T-helper 2 cell treated with Interferon-gamma antibody and Interleukin-4, amounts not matched to agents 100 ng/mL and 5 ng/mL, for 36 hours (primary cell): ENCODE results near the gene SPECC1L. TPM values are rescaled to one million over a fixed set of nuclear protein-coding genes. Genes with fewer than 3 reads are reported as not detected.

Experiments
- intact Hi-C: fragments of 100-400 bp; cut with micrococcal nuclease; formaldehyde crosslinking; loops from one replicate; pipeline ENCODE4 v1.15.1; 2023
- total RNA-seq: library from RNA; stranded (reverse); gene quantifications from 2 replicates; pipeline ENCODE4 v1.2.3, GENCODE V29; 2022

Gene SPECC1L
- total RNA-seq, 1 donor from 2014 or later, result 40.4 TPM

- intact Hi-C loops, result no loop called here
Measured at GRCh38 chr22:24398409-24398808, 127.8 kb downstream of the SPECC1L start.

- intact Hi-C loops, result no loop called here
Measured at GRCh38 chr22:24400034-24400725, 129.5 kb downstream of the SPECC1L start.

GRCh38 chr22:24400726-24401596 lies 130.3 kb downstream of the SPECC1L start:
- intact Hi-C loops, result no loop called here

GRCh38 chr22:24401931-24402367 lies 131.3 kb downstream of the SPECC1L start:
- intact Hi-C loops, result no loop called here

GRCh38 chr22:24402460-24403192 lies 132.0 kb downstream of the SPECC1L start:
- intact Hi-C loops, result no loop called here

- intact Hi-C loops, result no loop called here
Measured at GRCh38 chr22:24403346-24403745, 132.7 kb downstream of the SPECC1L start.

GRCh38 chr22:24404561-24405275 lies 134.1 kb downstream of the SPECC1L start:
- intact Hi-C loops, result no loop called here

- intact Hi-C loops, result no loop called here
Measured at GRCh38 chr22:24405631-24406321, 135.1 kb downstream of the SPECC1L start.

GRCh38 chr22:24406322-24407277 lies 136.0 kb downstream of the SPECC1L start:
- intact Hi-C loops, result no loop called here

- intact Hi-C loops, result no loop called here
Measured at GRCh38 chr22:24407278-24407665, 136.6 kb downstream of the SPECC1L start.

- intact Hi-C loops, result no loop called here
Measured at GRCh38 chr22:24407884-24408283, 137.3 kb downstream of the SPECC1L start.

GRCh38 chr22:24408630-24409029 lies 138.0 kb downstream of the SPECC1L start:
- intact Hi-C loops, result no loop called here

- intact Hi-C loops, result no loop called here
Measured at GRCh38 chr22:24409707-24410106, 139.1 kb downstream of the SPECC1L start.

GRCh38 chr22:24410110-24410856 lies 139.7 kb downstream of the SPECC1L start:
- intact Hi-C loops, result no loop called here

- intact Hi-C loops, result no loop called here
Measured at GRCh38 chr22:24411256-24412004, 140.8 kb downstream of the SPECC1L start.

GRCh38 chr22:24412274-24412673 lies 141.6 kb downstream of the SPECC1L start:
- intact Hi-C loops, result no loop called here

GRCh38 chr22:24413271-24413670 lies 142.6 kb downstream of the SPECC1L start:
- intact Hi-C loops, result no loop called here
